ENCODE data around the gene PLXNA1. TPM values are rescaled to one million over a fixed set of nuclear protein-coding genes. Genes with fewer than 3 reads are reported as not detected.
A peak's percentile ranks its signal among the peaks of the same experiment; 100 is the strongest.

PLXNA1 gene
- total RNA-seq, 3 donors from 2014 or later: 21.3 to 32.2 (median 25.9) TPM

- no peaks in the 10 kb centered on the region for H3K36me3 ChIP-seq
- no peaks in the 10 kb centered on the region for H3K27me3 ChIP-seq
- TF ChIP-seq CTCF (IDR thresholded peaks at IDR 0.05): no peak
- TF ChIP-seq POLR2AphosphoS5 (IDR thresholded peaks at IDR 0.05): no peak
- TF ChIP-seq POLR2A (IDR thresholded peaks at IDR 0.05): no peak
- intact Hi-C loops (cut with DNase I; ENCODE audit: low total_unique reads): no loop called here
- H3K4me3 ChIP-seq: no peak overlapping the region
- H3K27ac ChIP-seq: peak overlapping the region in 1 of 2 donors; percentile 33
- peak; percentile 48 to 50 for DNase-seq (ENCODE audit: low spot score in 2 of 2)
- no peaks in the 10 kb centered on the region for H3K9me3 ChIP-seq
- peaks cover 6 to 8% of the 10 kb centered on the region in 2 donors for H3K4me1 ChIP-seq
Observed at GRCh38 chr3:126956866-126957650, 25.9 kb upstream of the PLXNA1 start.

DNA sequence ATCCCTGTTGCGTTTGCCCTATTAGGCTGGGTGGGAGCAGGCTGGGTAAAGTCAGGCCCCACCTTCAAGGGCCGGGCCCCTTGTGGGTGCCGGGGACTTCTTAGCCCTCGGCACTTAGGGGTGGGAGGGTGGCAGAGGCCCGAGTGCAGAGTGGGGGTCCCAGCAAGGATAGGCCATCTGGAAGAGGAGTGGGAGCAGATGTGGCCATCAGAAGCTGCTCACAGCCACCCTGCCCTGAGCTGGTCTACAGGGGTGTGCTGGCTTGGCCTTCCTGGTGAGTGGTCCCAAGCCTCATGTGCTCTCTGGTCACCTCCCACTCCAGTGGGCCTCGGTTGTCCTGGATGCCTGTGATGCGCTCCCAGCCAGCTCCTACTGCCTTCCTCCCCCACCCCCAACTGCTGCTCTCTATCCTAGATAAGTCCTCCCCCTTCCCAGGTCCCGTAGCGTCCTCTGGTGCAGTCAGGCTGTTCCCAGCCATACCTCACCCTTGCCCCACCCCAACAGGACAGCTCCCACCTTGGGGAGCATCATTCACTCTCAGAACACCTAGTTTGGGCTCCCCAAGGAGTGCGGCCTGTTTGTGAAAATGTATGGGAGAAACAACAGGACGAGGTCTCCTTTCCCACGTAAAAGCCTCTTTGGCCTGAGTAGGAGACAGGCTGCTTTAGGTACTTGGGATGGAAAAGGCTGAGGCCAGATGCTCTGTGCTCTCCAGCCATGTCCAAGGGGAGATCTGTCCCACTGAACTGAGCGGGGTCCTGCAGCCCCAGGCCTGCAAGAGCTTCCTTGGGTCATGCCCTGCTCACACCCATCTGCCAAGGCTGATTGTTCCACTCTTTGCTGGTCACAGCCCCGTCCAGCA lies 24.9 kb upstream of the PLXNA1 start:
- TF ChIP-seq CTCF (IDR thresholded peaks at IDR 0.05) (no peak), POLR2A (IDR thresholded peaks at IDR 0.05) (no peak), POLR2AphosphoS5 (IDR thresholded peaks at IDR 0.05) (no peak)
- peak in 1 of 2 donors; percentile 25 for DNase-seq (ENCODE audit: low spot score in 2 of 2)
- Histone ChIP-seq H3K27ac (peak overlapping the region; percentile 7 to 33), H3K27me3 (no peaks in the 10 kb centered on the region), H3K36me3 (no peaks in the 10 kb centered on the region), H3K9me3 (no peaks in the 10 kb centered on the region), H3K4me3 (no peak overlapping the region), H3K4me1 (peaks cover 8 to 10% of the 10 kb centered on the region in 2 donors)
- intact Hi-C loops (cut with DNase I; ENCODE audit: low total_unique reads): no loop called here

DNA sequence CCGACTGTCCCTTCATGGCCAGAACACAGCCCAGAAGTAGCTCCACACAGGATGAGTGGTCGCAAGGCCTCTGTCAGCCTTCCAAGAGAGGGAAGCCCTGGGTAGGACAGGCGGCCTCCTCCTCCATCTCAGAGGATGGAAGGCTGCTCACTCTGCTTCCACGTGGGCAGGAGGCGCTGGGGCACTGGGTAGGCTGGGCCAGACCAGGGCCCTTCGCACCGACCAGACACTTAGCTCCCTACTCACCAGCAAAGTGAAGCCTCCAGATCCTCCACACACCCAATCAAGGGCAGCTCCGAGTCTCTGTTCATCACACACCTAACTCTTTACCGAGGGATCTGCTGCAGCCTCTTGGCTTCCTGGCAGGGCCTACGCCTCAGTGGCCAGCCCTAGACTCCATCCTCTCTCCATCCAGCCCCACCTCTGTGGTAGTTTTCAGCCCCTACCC lies 24.3 kb upstream of the PLXNA1 start:
- DNase-seq (ENCODE audit: low spot score in 2 of 2): peak in 1 of 2 donors; percentile 17
- H3K4me3 ChIP-seq: no peak overlapping the region
- no peak for TF ChIP-seq CTCF (IDR thresholded peaks at IDR 0.05)
- no peak for TF ChIP-seq POLR2AphosphoS5 (IDR thresholded peaks at IDR 0.05)
- TF ChIP-seq POLR2A (IDR thresholded peaks at IDR 0.05): no peak
- no peaks in the 10 kb centered on the region for H3K9me3 ChIP-seq
- peaks cover 8 to 10% of the 10 kb centered on the region in 2 donors for H3K4me1 ChIP-seq
- H3K27ac ChIP-seq: no peak overlapping the region
- intact Hi-C loops (cut with DNase I; ENCODE audit: low total_unique reads): no loop called here
- no peaks in the 10 kb centered on the region for H3K36me3 ChIP-seq
- H3K27me3 ChIP-seq: no peaks in the 10 kb centered on the region

DNA sequence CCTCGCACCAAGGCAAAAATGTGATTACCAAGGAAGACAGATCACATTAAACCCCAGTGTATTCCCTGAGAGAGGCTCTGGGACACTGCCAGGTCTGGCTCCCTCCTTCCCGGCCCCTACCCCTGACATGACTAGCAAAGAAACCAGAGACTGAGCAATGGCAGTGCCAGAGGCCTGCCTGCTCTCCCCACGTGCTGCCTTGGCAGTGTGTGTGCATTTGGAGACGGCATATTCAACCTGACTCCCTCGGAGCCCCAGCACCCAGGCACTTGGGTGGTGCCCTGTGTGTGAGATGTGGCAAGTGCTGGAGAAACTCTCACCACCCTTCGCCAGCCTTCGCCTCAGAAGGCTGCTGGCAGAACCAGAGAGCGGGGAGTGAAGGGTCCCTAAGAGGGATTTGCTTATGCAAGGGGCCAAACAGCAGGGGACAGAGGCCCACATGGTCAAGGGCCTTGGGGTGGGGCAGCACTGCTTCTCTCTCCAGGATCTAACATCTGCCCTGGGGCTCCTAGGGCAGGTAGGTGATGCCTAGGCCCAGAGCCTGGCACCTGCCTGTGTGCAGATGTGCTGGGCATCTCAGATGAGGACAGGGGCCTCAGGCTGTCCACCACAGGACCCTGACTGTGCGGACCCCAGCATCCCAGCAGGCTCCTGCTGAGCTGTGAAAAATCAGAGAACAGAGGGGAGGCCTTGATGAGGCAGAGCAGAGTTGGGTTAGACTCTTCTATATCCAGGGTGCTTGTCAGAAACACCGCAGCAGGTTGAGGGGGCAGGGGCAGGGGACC lies 23.6 kb upstream of the PLXNA1 start:
- Histone ChIP-seq H3K27ac (peak overlapping the region in 1 of 2 donors; percentile 29), H3K4me3 (no peak overlapping the region), H3K27me3 (no peaks in the 10 kb centered on the region), H3K36me3 (no peaks in the 10 kb centered on the region), H3K9me3 (no peaks in the 10 kb centered on the region), H3K4me1 (peaks cover 8 to 10% of the 10 kb centered on the region in 2 donors)
- intact Hi-C loops (cut with DNase I; ENCODE audit: low total_unique reads): no loop called here
- peak in 1 of 2 donors; percentile 36 for DNase-seq (ENCODE audit: low spot score in 2 of 2)
- TF ChIP-seq CTCF (IDR thresholded peaks at IDR 0.05) (no peak), POLR2A (IDR thresholded peaks at IDR 0.05) (no peak), POLR2AphosphoS5 (IDR thresholded peaks at IDR 0.05) (no peak)
